Lower lobe of right lung (tissue), 2 donors: Measurements from ENCODE around the gene PADI3. TPM values are rescaled to one million over a fixed set of nuclear protein-coding genes. Genes with fewer than 3 reads are reported as not detected.

Experiments used
- ATAC-seq, 2 donors: fragments of 200-7000 bp; cut with Tn5 transposase; one replicate each; pipeline ENCODE4 v1.9.1; 2020 to 2022; ENCODE audit warnings: mild to moderate bottlenecking in 2 of 2, moderate library complexity in 2 of 2
- DNase-seq: peaks from one replicate; pipeline ENCODE4 v3.0.0-alpha.2; 2020
- H3K27ac ChIP-seq: fragments of 200-600 bp; one replicate; pipeline ENCODE4 v1.8.0; 2022
- H3K27me3 ChIP-seq: fragments of 200-600 bp; one replicate; pipeline ENCODE4 v1.8.0; 2022; ENCODE audit warnings: low read depth
- H3K36me3 ChIP-seq: fragments of 200-600 bp; one replicate; pipeline ENCODE4 v1.8.0; 2022; ENCODE audit warnings: mild to moderate bottlenecking
- H3K4me1 ChIP-seq: fragments of 200-600 bp; one replicate; pipeline ENCODE4 v1.8.0; 2022
- H3K4me3 ChIP-seq: fragments of 200-600 bp; one replicate; pipeline ENCODE4 v1.8.0; 2022; ENCODE audit warnings: mild to moderate bottlenecking
- H3K9me3 ChIP-seq: fragments of 200-600 bp; one replicate; pipeline ENCODE4 v1.8.0; 2022
- intact Hi-C: fragments of 100-400 bp; cut with DNase I; formaldehyde crosslinking; loops from one replicate; pipeline ENCODE4 v1.11.0; 2022
- total RNA-seq: library from RNA; stranded (reverse); fragmentation: NEBNext Ultra II Directional; extraction: Animal tissue kit (Norgen Biotek cat#: 25700); gene quantifications from one replicate; pipeline ENCODE4 v1.2.1, GENCODE V29; 2021
- TF ChIP-seq, protein P1 (sequence below): fragments of 200-600 bp; IDR thresholded peaks from one replicate; pipeline ENCODE4 v1.8.0; 2022; ENCODE audit warnings: antibody characterized with exemption, mild to moderate bottlenecking
- donor health status: DM: no; HTN: yes; CAD: no; lungs with severe emphysema.

PADI3 gene
- total RNA-seq, 1 donor from 2014 or later, result not detected

DNA sequence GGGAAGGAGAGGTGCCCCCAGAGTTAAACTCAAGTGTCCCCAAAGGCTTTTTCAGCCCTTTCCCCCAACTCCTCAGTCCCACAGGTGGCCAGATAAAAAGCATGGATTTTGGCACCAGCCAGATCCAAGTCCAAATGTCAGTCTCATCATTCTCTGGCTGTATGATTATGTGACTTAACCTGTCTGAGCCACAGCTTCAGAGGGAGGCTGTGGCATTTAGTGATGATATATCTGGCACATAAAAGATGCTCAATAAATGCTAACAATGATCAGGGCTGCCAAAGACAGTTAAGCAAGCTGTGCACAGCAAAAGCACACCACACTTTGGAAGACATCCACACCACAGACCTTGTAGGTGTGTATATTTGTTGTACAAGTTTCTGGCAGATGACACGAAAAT lies 5.6 kb upstream of the PADI3 start:
- Histone ChIP-seq H3K9me3 (no peaks in the 10 kb centered on the region), H3K27ac (no peak overlapping the region), H3K4me1 (no peaks in the 10 kb centered on the region), H3K4me3 (no peak overlapping the region), H3K27me3 (peaks cover 3% of the 10 kb centered on the region), H3K36me3 (no peaks in the 10 kb centered on the region)
- DNase-seq, result no peak
- ATAC-seq, result no peak
- TF ChIP-seq, protein P1, sequence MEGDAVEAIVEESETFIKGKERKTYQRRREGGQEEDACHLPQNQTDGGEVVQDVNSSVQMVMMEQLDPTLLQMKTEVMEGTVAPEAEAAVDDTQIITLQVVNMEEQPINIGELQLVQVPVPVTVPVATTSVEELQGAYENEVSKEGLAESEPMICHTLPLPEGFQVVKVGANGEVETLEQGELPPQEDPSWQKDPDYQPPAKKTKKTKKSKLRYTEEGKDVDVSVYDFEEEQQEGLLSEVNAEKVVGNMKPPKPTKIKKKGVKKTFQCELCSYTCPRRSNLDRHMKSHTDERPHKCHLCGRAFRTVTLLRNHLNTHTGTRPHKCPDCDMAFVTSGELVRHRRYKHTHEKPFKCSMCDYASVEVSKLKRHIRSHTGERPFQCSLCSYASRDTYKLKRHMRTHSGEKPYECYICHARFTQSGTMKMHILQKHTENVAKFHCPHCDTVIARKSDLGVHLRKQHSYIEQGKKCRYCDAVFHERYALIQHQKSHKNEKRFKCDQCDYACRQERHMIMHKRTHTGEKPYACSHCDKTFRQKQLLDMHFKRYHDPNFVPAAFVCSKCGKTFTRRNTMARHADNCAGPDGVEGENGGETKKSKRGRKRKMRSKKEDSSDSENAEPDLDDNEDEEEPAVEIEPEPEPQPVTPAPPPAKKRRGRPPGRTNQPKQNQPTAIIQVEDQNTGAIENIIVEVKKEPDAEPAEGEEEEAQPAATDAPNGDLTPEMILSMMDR, result no peak
- intact Hi-C loops, result no loop called here

DNA sequence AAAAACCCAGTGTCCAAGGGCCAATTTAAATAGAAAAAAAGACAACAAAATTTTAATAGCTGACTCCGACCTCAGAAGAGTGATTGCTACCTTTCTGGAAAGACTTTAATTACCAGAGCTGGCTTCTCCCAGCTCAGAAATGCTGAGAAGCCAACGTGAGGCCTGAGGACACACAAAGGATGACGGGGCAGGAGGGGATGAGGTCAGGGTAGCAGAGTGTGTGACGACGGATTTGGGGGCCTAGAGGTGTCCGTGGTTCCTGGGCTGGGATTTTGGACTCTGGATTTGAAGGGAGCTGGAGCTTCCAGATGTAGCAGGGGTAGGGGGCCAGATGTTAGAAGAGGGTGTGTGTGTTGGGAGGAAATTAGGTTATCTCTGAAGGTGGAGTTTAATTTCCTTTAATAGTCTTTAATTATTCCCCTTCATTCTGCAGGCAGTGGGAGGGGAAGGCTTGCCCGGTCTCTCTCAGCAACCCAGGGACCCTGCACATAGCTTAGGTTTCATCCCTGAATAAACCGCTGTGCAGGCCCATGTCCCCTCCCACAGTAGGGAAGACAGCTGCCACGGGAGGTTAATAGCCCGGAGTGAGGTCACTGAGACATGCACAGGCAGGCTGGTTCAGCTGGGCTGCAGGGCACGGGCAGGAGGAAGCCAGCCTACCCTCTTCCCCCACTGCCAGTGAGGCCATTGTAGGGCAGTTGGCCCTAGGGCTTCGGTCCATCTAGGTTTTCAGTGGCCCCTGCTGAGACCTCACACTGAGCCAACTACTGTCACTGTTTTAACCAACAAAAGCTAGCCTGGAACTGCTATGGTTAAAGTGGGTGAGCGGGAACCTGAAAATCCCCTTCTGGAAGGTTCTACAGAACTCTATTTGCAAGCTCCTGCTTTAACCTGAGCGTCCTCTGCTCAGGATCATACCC lies 3.8 kb upstream of the PADI3 start:
- Histone ChIP-seq H3K9me3 (no peaks in the 10 kb centered on the region), H3K27me3 (peaks cover 5% of the 10 kb centered on the region), H3K4me1 (no peaks in the 10 kb centered on the region), H3K4me3 (no peak overlapping the region), H3K27ac (no peak overlapping the region), H3K36me3 (no peaks in the 10 kb centered on the region)
- intact Hi-C loops, result no loop called here
- DNase-seq, result no peak
- TF ChIP-seq, protein P1, result no peak
- ATAC-seq, result no peak

DNA sequence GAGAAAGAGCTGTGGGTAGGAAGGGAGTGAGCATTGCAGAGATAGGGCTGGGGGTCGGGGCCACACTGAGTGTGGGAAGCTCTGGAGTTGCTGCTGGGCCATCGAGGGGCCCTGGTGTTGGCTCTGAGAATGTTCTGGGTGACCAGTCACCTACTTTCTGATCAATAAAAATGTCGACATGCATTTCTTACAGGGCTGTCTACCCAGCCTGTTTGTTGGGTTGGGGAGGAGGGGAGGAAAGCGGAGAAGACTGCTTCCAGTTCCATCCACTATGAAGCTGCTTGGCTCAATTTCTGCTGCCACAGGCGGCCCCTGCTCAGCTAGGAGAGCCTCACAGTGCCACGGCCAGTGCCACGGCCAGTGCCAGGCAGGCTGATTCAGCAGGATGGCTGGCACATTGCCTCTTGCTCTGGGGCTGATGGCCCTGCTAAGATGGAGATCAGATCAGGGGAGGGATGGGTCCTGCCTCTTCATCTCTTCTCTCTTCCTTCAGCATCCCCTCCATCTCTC lies 3.0 kb upstream of the PADI3 start:
- Histone ChIP-seq H3K36me3 (no peaks in the 10 kb centered on the region), H3K27me3 (peaks cover 4% of the 10 kb centered on the region), H3K27ac (no peak overlapping the region), H3K4me1 (no peaks in the 10 kb centered on the region), H3K4me3 (no peak overlapping the region), H3K9me3 (no peaks in the 10 kb centered on the region)
- no peak for ATAC-seq
- intact Hi-C loops, result no loop called here
- no peak for DNase-seq
- TF ChIP-seq, protein P1, result no peak

DNA sequence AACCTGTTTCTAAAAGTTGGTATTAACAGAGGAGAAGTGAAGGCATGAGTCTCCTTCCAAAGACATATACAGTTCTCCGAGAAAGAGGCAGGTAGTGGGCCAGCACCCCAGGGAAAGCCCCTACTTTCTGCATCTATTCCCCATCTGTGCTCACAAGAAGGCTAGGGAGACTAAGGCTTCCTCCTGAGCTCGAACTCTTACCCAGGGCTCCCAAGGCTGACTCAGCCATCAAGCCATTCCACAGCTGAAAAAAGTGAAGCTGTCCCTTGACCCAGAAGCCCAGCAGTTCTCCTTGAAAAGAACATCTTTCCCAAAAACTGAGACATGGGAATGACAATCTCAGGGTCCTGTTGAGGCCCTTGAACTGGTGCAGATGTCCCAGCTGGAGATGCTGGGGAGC lies 1.9 kb upstream of the PADI3 start:
- intact Hi-C loops, result no loop called here
- Histone ChIP-seq H3K9me3 (no peaks in the 10 kb centered on the region), H3K4me1 (no peaks in the 10 kb centered on the region), H3K36me3 (no peaks in the 10 kb centered on the region), H3K27me3 (peaks cover 4% of the 10 kb centered on the region), H3K4me3 (no peak overlapping the region), H3K27ac (no peak overlapping the region)
- no peak for ATAC-seq
- no peak for DNase-seq
- TF ChIP-seq, protein P1, result no peak

DNA sequence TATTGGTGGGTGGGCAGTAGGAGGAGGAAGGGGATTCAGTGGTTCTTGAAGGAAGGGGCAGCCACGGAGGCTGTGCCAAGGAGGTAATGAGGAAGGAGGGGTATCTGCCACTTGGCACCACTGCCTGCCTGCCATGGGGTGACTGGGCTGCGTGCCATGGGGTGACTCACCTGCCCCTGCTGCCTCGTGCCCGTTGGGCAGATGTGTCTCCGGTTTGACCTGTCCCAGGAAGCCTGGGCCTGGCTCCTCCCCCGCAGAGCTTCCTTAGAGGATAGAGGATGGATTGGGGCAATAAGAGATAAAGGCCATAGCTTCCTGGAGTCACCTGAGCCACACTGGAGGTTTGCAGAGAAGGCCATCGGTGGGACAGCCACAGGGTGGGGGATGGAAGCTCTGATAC lies 1.7 kb downstream of the PADI3 start:
- Histone ChIP-seq H3K27ac (no peak overlapping the region), H3K36me3 (no peaks in the 10 kb centered on the region), H3K27me3 (peaks cover 4% of the 10 kb centered on the region), H3K4me3 (no peak overlapping the region), H3K4me1 (no peaks in the 10 kb centered on the region), H3K9me3 (no peaks in the 10 kb centered on the region)
- intact Hi-C loops, result no loop called here
- TF ChIP-seq, protein P1, result no peak
- ATAC-seq (peak in 1 of 2 donors; percentile 49), DNase-seq (no peak)
